Left ventricle myocardium superior (tissue), 1 donor: Measurements from ENCODE around the gene DNAH5. TPM values are rescaled to one million over a fixed set of nuclear protein-coding genes. Genes with fewer than 3 reads are reported as not detected.
"Not testable (repeated sequence)": the region's sequence is repeated elsewhere in the genome, so short reads cannot be mapped to it uniquely, and the experiment has no call there.

Experiments
- ATAC-seq: fragments of 200-7000 bp; cut with Tn5 transposase; one replicate; pipeline ENCODE4 v1.9.1; 2020; ENCODE audit warnings: mild to moderate bottlenecking, moderate library complexity
- DNase-seq: peaks from one replicate; pipeline ENCODE4 v3.0.0-alpha.2; 2020
- intact Hi-C: fragments of 100-400 bp; cut with micrococcal nuclease; formaldehyde crosslinking; loops from one replicate; pipeline ENCODE4 v1.11.0; 2022
- total RNA-seq: library from RNA; stranded (reverse); fragmentation: NEBNext Ultra II Directional; extraction: Animal tissue kit (Norgen Biotek cat#: 25700); gene quantifications from one replicate; pipeline ENCODE4 v1.2.1, GENCODE V29; 2021
- donor health status: DM: no; HTN: yes; CAD: no; lungs with severe emphysema.

Gene DNAH5
- total RNA-seq, 1 donor from 2014 or later, result 0.07 TPM

DNA sequence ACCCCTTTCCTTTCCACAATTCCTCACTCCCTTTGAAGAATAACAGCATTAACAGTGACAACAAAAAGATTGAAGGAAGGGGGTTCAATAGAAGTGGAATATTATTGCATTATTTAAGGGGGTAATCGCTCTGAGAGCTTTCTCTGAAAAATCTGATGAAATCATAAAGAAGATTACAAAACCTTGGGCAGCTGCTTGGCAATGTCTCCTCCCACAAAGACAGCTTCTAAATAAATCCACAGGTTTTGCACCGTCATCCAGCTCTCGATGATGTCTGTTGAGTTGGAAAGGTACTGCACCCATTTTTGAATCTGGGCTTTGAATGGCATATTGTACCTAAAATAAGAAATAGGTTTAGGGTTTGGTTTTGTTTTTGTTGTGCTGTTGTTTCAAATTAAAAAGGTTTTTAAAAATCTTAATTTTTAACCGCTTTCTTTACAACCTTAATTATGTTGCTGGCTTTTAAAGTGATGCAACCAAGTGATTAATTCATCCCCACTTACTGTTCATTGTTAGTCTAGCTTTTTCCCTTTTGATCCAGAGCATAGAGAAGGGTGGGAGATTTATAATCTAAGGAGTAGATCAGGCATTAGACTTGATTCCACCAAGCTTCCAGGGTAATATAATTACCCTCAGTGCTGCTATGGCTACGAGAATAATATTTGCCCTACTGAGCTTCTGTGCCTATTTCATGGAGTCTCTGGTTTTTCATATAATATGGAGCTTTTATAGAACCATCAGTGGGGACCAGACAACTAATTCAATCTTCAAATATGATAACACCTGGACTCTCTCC is 85.0 kb downstream of the DNAH5 start:
- intact Hi-C loops, result no loop called here
- no peak for DNase-seq
- no peak for ATAC-seq

DNA sequence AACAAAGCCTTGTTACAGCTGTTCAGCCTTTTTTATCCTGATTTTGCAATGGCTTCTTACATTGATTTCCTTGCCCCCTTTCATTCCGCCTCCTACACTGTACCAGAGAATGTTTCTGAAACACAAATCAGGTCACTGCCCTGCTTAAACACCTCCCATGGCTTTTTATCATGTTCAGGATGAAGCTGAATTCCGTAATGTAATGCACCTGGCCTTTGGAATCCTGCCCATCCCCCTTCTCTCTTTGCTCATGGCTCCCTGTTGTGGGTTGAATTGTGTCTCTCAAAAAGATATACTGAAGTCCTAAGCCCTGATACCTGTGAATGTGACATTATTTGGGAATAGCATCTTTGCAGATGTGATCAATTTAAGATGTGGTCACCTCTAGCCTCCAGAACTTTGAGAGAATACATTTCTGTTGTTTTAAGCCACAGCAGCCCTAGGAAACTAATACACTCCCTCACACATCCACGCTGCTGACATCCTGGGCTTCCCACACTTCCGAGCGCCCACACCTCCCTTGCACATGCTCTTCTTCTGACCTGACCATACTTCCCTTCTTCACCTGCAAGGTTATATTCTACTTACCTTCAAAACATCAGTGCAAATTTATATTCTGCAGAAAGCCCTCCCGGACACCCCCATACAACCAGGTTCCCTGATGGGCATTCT is 101.2 kb downstream of the DNAH5 start:
- DNase-seq, result no peak

DNA sequence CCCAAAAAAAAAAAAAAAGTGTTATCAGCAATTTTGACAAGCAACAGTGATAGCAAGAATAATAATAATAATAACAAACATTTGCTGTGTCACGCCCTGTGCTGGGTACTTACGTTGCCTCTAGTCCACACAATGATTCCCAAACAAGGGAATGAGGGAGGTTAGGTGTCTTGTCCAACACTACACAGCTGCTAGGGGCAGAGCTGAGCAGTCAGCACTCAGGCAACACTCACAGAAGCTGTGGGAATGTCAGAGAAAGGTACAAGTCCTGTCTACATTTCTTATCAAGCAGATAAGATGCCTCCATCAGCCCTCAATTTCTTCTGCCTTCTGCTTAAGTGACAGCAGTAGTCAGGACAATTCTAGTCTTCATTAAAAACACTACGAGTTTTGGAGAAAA is 111.0 kb downstream of the DNAH5 start:
- ATAC-seq (no peak), DNase-seq (no peak)
- intact Hi-C loops, result no loop called here

More for the DNA sequence above, 101.2 kb downstream of the DNAH5 start:
- ATAC-seq, result no peak
- intact Hi-C loops, result no loop called here

DNA sequence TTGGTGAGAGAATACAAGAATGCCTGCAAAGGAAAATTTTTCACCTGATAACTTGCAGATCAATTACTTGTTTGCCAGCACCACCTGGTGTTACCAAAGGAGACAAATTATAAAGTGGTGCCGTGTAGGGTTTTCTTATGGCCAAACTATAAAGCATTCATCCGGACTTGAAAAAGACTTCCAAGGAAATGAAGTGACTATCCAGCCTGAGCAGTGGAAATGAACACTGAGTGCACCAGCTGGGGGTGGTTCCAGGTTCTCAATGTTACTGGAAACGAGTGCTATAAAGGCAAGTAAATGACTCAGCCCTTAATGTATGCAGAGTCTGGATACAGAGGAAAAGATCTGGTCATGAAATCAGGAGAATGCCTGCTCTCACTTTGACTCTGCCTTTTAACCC is 113.1 kb downstream of the DNAH5 start:
- ATAC-seq (no peak), DNase-seq (no peak)
- intact Hi-C loops, result no loop called here

DNA sequence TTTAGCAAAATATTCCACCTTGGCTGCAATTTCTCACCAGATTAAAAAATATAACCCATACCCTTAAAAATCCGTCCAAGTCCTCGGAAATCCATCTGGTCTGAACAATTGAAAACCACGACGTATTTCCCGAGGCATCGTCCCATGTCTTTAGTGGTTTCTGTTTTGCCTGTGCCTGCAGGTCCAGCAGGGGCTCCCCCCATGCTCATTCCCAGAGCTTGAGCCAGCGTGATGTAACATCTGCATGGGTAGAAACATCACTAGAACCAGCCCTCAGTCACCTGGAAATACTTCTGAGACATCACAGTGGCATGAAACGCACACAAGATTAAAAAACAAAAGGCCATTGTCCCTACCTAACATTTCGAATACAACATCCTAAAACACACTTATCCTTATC is 114.0 kb downstream of the DNAH5 start:
- DNase-seq (no peak), ATAC-seq (no peak)
- intact Hi-C loops, result no loop called here

DNA sequence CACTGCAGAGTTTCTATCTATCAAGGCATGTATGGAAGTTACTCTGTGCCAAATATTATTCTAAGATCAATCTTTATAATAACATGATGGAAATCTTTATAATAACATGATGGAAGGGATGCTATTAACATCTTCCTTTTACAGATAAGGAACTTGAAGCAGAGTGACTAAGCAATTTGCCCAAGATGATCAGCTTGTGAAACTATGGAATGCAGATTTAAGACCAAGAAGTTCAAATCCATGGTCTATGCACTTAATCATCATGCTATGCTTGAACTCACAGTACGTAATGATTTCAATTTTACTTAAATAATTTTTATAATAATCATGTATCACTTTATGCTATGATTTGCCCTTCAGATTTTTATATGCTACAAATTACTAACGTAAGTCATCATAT is 123.1 kb downstream of the DNAH5 start:
- DNase-seq, result no peak
- ATAC-seq, result no peak
- intact Hi-C loops, result no loop called here

DNA sequence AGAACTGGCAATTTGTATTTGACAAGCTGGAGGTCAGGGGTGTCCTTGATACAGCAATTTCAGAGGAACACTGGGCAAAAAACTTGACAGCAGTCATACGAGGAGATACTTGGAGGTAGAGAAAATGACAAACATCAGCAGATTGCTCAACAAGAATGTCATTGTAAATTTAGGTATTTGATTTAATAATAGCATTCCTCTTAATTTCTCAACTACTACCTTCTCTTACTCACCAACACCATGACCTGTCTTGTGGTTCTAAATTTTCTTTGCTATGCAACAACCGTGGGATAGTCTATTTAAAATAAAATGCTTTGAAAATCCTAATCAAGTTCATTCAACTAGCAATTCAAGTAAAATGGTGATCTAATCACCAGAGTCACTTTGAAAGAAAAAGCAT is 128.4 kb downstream of the DNAH5 start:
- ATAC-seq (no peak), DNase-seq (no peak)
- intact Hi-C loops, result loop anchor here (10.0 kb wide), 1 partner anchor 281 kb away; no protein-coding TSS in a partner anchor

DNA sequence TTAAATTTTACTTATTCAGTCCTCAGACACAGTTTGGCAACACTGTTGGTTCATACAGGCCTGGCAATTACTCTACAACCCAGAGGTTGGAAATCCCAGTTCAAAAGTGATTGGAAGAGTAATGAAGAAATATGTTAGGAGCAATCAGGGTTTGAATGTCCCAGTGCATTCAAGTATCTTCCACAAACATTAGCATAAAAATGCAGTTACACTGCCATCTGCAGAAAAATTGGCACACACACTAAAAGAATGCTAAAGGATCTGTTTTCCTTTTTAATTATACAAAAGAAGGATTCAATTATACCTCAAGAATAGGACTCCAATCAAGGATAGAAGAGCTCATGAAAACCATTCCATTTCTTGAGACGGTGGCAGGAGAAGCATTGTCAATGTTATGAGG is 130.2 kb downstream of the DNAH5 start:
- DNase-seq, result no peak

DNA sequence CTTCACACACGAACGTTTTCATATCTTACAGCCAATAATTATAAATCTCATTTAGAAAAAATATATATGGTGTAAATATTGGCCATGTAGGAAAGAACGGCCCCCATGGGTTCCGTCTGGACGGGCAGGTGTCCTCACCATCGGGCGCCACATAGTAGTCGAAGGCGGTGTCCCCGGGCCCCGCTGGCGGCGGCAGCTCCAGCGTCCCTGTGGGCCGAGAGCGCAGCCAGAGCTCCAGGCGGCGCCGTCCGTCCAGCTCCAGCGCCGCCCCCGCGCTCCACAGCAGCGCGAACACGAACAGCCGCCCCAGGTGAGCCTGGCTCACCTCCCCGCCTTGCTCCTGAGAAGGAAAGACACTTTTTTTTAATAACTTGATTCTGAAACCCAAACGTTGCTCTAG is 134.6 kb downstream of the DNAH5 start:
- ATAC-seq (no peak), DNase-seq (no peak)
- intact Hi-C loops, result loop anchor here (10.0 kb wide), 1 partner anchor 275 kb away; no protein-coding TSS in a partner anchor

More for the DNA sequence above, 130.2 kb downstream of the DNAH5 start:
- intact Hi-C loops, result loop anchor here (10.0 kb wide), 1 partner anchor 280 kb away; no protein-coding TSS in a partner anchor
- ATAC-seq, result no peak

DNA sequence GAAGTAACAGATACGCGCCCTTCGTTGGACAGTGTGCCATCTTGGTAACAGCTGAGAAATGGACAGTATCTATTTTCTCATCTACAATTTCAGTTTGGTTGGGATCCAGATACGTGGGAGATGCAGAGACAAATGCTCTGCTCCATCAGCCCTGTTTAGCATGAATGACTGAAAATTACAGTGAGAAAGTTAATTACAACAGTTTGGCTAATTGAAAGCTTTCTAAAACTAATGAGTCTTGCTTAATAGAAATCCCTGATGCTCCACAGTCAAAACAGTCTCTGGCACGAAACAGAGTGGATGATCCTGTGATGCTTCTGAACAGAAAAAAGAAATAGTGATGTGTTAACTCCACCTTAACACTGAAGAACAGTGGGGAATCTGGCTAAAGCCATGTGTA is 140.2 kb downstream of the DNAH5 start:
- intact Hi-C loops, result no loop called here
- ATAC-seq (no peak), DNase-seq (no peak)

DNA sequence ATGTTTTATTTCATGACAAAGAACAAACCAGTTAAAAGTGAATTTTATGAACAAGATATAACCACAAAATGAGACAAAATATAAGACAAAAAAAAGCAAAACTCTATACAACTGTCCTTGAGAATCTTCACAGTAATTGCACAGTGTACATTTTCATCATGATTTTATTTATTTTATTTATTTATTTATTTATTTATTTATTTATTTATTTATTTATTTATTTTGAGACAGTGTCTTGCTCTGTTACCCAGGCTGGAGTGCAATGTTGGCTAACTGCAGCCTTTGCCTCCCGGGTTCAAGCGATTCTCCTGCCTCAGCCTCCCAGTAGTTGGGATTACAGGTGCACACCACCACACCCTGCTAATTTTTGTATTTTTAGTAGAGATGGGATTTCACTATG is 145.9 kb downstream of the DNAH5 start:
- DNase-seq, intact Hi-C loops, ATAC-seq: not testable (repeated sequence)

DNA sequence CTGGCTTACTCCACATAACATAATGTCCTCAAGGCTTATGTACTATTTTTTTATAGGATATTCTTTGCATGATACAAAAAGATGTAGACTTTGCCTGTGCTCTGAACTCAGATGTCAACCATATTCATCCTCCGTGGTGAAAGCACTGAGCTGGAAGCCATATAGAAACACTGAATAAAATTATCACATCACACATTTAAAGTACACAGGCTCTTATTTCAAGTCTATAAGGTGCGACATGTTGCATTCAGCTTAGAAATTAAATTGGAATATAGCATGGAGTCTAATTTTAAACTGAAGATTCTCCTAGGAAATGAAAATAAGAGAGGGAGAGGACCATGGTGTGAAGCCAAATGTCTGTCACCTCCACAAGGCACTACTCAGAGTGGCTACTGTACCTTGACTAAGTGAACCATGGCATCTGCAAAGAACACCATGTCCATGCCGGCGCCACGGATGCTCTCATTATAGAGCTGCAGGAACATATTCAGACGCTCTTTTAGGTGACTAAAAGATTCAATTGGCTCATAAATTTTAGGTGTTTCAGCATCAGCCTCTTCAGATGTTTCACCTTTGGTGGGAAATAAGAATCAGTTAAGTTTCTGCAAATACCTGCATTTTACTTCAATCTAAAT is 158.6 kb downstream of the DNAH5 start:
- intact Hi-C loops, result no loop called here
- no peak for DNase-seq
- ATAC-seq, result no peak

DNA sequence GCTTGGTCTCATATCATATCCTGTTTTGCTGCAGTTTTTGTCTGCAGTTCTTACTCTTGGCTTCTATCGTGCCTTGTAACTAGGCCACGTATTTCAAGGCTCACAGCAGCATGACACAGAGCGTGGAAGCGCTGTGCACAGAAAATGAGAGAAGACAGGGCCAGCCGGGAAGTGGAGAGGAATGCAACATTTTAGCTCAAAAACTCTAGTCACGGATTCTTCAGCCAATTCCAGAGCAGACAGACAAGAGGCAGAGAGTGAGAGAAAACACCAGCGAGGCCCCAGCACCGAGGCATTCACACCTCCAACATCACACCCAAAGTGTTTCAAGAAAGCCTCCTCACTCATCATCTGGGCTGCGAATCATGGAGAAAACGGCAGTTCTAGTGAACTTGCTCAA is 160.8 kb downstream of the DNAH5 start:
- DNase-seq (no peak), ATAC-seq (no peak)
- intact Hi-C loops, result no loop called here

DNA sequence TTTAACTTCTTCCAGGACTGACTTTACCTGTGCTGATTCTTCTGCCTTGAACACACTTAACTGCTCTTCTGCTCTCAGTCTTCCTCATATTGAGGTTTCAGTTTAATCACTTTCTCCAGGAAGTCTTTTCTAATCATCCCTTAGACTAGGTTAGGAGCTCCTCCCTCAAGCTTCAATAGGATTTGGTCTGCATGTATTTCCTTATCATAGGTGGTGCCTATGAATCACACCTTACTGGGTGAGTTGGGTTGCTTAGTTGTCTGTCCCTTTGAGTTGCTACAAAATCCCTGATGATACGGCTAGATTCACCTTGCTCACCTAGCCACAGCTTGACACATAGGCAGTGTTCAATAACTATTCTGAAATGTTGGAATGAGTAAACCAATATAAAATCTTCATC is 164.4 kb downstream of the DNAH5 start:
- ATAC-seq, result no peak
- intact Hi-C loops, result no loop called here
- DNase-seq, result no peak

DNA sequence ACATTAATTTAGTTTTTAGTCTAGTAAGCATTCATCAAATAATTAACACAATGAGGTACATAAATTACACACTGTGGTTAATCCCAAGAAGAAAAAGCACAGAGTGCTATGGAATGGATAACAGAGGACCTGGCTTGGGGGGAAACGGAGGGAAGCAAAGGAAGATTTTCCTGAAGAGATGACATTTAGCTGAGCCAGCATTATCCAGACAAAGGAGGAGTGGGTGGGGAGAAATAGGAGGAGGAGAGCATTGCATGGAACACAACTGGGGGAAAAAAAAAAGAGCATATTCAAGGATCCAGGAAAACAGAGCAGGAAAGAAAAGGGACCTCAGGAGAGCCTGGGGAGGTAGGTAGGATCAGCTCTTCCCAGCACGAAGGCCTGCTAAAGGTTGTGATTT is 170.8 kb downstream of the DNAH5 start:
- intact Hi-C loops, result no loop called here
- DNase-seq (no peak), ATAC-seq (no peak)

DNA sequence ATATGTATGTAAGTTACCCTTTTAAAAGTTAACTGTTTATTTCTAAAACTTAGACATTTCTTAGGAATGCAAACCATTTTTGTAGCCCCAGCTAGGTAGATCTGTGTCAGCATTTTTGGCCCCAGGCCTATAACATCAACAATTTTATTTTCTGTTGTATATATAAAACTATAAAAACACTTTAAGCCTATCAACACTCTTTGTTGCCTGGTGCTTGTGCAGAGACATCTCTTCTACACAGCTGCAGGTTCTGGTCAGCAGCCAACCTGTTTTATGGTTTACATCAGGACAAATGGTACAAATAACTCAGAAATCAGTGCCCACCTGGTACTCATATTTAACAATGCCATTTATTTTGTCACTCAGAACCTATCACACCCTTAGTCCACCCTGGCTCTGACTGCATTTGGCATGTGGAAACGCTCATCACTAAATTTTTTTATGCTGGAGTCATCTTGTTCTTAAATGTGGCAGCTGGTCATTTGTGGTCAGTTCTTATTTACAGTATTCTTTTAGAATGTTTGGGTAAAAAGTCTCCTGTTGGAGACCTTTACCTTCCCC is 173.4 kb downstream of the DNAH5 start:
- DNase-seq, result no peak
- intact Hi-C loops, result no loop called here
- ATAC-seq, result no peak

DNA sequence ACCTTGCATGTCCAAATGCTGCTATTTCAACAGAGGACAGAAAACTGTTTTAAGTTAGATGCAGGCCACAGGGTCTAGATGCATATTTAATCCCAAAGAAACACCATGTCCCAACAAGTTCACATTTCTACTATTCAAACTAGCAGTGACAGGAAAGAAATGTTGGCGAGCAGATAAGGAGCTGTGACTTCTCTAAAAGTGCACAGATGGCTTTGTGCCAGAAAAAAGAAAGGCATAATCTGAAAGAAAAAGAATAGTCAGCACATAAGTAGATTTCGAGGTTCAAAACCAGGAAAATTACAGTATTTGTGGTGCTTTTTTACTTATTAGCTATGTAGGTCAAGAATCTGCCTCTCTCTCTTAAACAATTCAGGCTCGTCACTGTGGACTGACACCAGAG is 178.3 kb downstream of the DNAH5 start:
- ATAC-seq, result no peak
- no peak for DNase-seq

DNA sequence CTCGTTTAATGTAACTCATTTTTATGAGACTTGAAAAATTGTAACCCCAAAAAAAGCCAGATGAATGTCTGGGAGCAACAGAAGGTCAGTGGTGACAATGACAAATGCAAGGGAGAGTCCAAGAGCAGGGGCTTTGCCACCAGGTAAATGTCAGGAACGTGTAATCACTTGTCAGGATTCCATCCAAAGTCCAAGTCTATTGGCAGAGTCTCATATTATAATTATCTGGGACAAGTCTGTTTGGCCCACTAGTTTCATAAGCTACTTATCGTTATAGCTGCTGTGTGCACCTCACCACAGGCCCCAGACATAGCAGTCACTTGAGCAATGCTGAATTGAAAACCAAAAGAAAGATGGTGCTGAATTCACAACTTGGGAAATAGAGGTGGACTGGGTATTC is 180.8 kb downstream of the DNAH5 start:
- intact Hi-C loops, result no loop called here
- DNase-seq, result no peak
- no peak for ATAC-seq

More for the DNA sequence above, 178.3 kb downstream of the DNAH5 start:
- intact Hi-C loops, result no loop called here

DNA sequence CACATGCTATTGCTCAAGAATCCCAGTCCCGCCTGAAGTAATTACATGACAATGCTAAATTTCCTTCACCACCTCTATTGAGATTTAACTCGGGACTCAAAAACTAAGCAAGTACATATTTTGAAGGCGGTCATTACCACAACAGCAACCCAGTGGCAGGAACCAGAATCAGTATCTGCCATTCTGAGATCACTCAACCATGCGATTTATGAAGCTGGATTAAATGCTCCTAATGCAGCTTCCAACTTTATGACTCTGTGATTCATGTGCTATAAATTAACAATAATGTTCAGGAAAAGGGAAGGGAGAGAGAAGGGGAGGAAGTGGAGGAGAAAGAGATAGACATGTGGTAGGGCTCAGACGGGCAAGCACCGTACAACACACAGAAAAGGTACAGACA is 194.7 kb downstream of the DNAH5 start:
- ATAC-seq (no peak), DNase-seq (no peak)
- intact Hi-C loops, result no loop called here

DNA sequence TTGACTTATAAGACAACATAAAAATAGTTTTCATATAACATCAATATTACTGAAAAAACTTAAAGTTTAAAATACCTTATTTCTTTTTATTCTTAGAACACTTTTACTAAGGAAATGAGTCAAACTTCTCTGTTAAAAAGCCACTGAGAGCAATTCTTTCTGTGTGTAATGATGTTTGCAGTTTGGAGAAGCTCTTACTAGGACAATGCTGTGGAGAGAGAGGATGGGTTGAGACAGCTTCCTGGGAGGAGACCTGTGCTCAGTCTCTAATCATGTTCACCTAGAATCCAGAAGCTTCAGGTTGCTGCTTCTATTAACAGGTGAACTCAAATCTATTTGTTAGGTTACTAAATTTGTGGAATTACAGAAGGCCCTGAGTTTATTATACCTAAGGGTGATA is 198.5 kb downstream of the DNAH5 start:
- intact Hi-C loops, result no loop called here
- ATAC-seq, result no peak
- DNase-seq, result no peak
